Psoas muscle (tissue), 8 donors: Measurements from ENCODE around the gene ANKZF1. TPM values are rescaled to one million over a fixed set of nuclear protein-coding genes. Genes with fewer than 3 reads are reported as not detected.
A peak's percentile ranks its signal among the peaks of the same experiment; 100 is the strongest.

Experiments used
- ATAC-seq, 4 donors: fragments of 200-7000 bp; cut with Tn5 transposase; one replicate each; pipeline ENCODE4 v1.9.1; 2020; ENCODE audit warnings: moderate library complexity in 3 of 4, mild to moderate bottlenecking in 2 of 4
- DNase-seq, 2 donors: peaks; one replicate each; pipeline ENCODE4 v3.0.0-alpha.2; 2020
- H3K27ac ChIP-seq: fragments of 200-600 bp; one replicate; pipeline ENCODE4 v1.8.0; 2022
- H3K27me3 ChIP-seq, 3 donors: fragments of 200-600 bp in 1 of 3; one replicate each; pipeline versions ENCODE4 v1.6.1 to v1.8.0; 2013 to 2022; ENCODE audit warnings: low read length in 2 of 3, mild to moderate bottlenecking in 2 of 3, moderate library complexity in 1 of 3; ENCODE audit not compliant: insufficient read depth in 3 of 3
- H3K36me3 ChIP-seq, 2 donors: fragments of 200-600 bp in 1 of 2; one replicate each; pipeline versions ENCODE4 v1.6.1 to v1.8.0; 2013 to 2022; ENCODE audit warnings: low read depth in 1 of 2, mild to moderate bottlenecking in 1 of 2, moderate library complexity in 1 of 2; ENCODE audit not compliant: insufficient read depth in 1 of 2
- H3K4me1 ChIP-seq: fragments of 200-600 bp; one replicate; pipeline ENCODE4 v1.8.0; 2022
- H3K4me3 ChIP-seq: fragments of 200-600 bp; one replicate; pipeline ENCODE4 v1.8.0; 2022; ENCODE audit warnings: mild to moderate bottlenecking
- H3K9me3 ChIP-seq: fragments of 200-600 bp; one replicate; pipeline ENCODE4 v1.8.0; 2022
- CTCF ChIP-seq: fragments of 200-600 bp; IDR thresholded peaks from one replicate; pipeline ENCODE4 v1.8.0; 2022; ENCODE audit warnings: antibody characterized with exemption
- WGBS, 3 donors: extraction: QIAGEN DNeasy Blood & Tissue Kit; methylation state at CpG; one replicate each; pipeline versions ENCODE4 v1.1.6 to v1.1.7; 2013; 5-methylcytosine and 5-hydroxymethylcytosine counted together
- intact Hi-C, 2 donors: fragments of 100-400 bp; cut with DNase I; formaldehyde crosslinking; loops; one replicate each; pipeline versions ENCODE4 v1.11.0 to v1.14.2; 2022
- polyA plus RNA-seq, 3 donors: library from polyadenylated mRNA; stranded (reverse); fragments of 200-250 nt; gene quantifications; one replicate each; pipeline ENCODE4 v1.2.3, GENCODE V29; 2013
- total RNA-seq, 4 donors: library from RNA; stranded (reverse); fragmentation: NEBNext Ultra II Directional in 2 of 4; extraction: Animal tissue kit (Norgen Biotek cat#: 25700) in 2 of 4; gene quantifications; one replicate each; pipeline versions ENCODE4 v1.2.1 to v1.2.4, GENCODE V29; 2021 to 2023
- donor health status: healthy with polysubstance abuse.
- donor health status: DM: no; HTN: no; CAD: no; lungs with moderate emphysema.
- donor health status: Bipolar disorder and iron deficiency.
- donor health status: healthy.
- donor health status: DM: yes; HTN: yes; CAD: no.
- donor health status: DM: no; HTN: no; CAD: no.
- donor health status: DM: no; HTN: no; CAD: no.
- donor health status: DM: yes; HTN: yes; CAD: no.

The ANKZF1 gene
- total and polyA plus RNA-seq, 7 donors = 8.7 to 29.4 (median 14.9) TPM

- H3K4me1 ChIP-seq = no peaks in the 10 kb centered on the region
- H3K4me3 ChIP-seq = no peak overlapping the region
- no peaks in the 10 kb centered on the region for H3K9me3 ChIP-seq
- no peaks in the 10 kb centered on the region for H3K36me3 ChIP-seq
- intact Hi-C loops = no loop called here
- H3K27me3 ChIP-seq = no peaks in the 10 kb centered on the region
- no peak for ATAC-seq
- H3K27ac ChIP-seq = no peak overlapping the region
- TF ChIP-seq CTCF = no peak
- DNase-seq = no peak
- 52 to 60% (median 53%) methylated on average over 8 of the region's 8 CpGs for WGBS, 3 donors
Observed at GRCh38 chr2:219269362-219270054, 39.9 kb downstream of the ANKZF1 start.

GRCh38 chr2:219270055-219270372 is 40.4 kb downstream of the ANKZF1 start:
- DNase-seq (no peak), ATAC-seq (no peak)
- WGBS, 3 donors = 79 to 86% (median 84%) methylated on average over 5 of the region's 5 CpGs
- Histone ChIP-seq H3K36me3 (no peaks in the 10 kb centered on the region), H3K9me3 (no peaks in the 10 kb centered on the region), H3K27ac (no peak overlapping the region), H3K4me3 (no peak overlapping the region), H3K4me1 (no peaks in the 10 kb centered on the region), H3K27me3 (no peaks in the 10 kb centered on the region)
- intact Hi-C loops = no loop called here
- no peak for TF ChIP-seq CTCF

GRCh38 chr2:219271021-219271420 is 41.4 kb downstream of the ANKZF1 start:
- H3K36me3 ChIP-seq = no peaks in the 10 kb centered on the region
- 65 to 79% (median 74%) methylated on average over 2 of the region's 2 CpGs for WGBS, 3 donors
- no peak overlapping the region for H3K4me3 ChIP-seq
- H3K27me3 ChIP-seq = no peaks in the 10 kb centered on the region
- intact Hi-C loops = no loop called here
- no peaks in the 10 kb centered on the region for H3K9me3 ChIP-seq
- TF ChIP-seq CTCF = no peak
- no peaks in the 10 kb centered on the region for H3K4me1 ChIP-seq
- ATAC-seq (no peak), DNase-seq (no peak)
- H3K27ac ChIP-seq = no peak overlapping the region

- Histone ChIP-seq H3K9me3 (no peaks in the 10 kb centered on the region), H3K27ac (no peak overlapping the region), H3K4me3 (no peak overlapping the region), H3K36me3 (no peaks in the 10 kb centered on the region), H3K27me3 (no peaks in the 10 kb centered on the region), H3K4me1 (peaks cover under 1% of the 10 kb centered on the region)
- no peak for DNase-seq
- WGBS, 3 donors = 84 to 86% (median 85%) methylated on average over 4 of the region's 4 CpGs
- intact Hi-C loops = loop anchor here in 1 of 2 donors (2.0 kb wide), 1 partner anchor 18 kb away; no protein-coding TSS in a partner anchor
- no peak for ATAC-seq
- no peak for TF ChIP-seq CTCF
Observed at GRCh38 chr2:219272356-219272755, 42.8 kb downstream of the ANKZF1 start.

GRCh38 chr2:219272995-219273394 is 43.4 kb downstream of the ANKZF1 start:
- intact Hi-C loops = loop anchor here in 1 of 2 donors (2.0 kb wide), 1 partner anchor 18 kb away; no protein-coding TSS in a partner anchor
- ATAC-seq = peak in 2 of 4 donors; percentile 19 to 20
- no peaks in the 10 kb centered on the region for H3K36me3 ChIP-seq
- peaks cover 7% of the 10 kb centered on the region for H3K4me1 ChIP-seq
- WGBS, 3 donors = 53 to 79% (median 66%) methylated on average over 2 of the region's 2 CpGs
- no peak for TF ChIP-seq CTCF
- DNase-seq = no peak
- H3K9me3 ChIP-seq = no peaks in the 10 kb centered on the region
- peak overlapping the region; percentile 89 for H3K27ac ChIP-seq
- no peak overlapping the region for H3K4me3 ChIP-seq
- H3K27me3 ChIP-seq = no peaks in the 10 kb centered on the region
